Lower lobe of right lung (tissue), 2 donors: ENCODE measurements around the gene MGAT5B. TPM values are rescaled to one million over a fixed set of nuclear protein-coding genes. Genes with fewer than 3 reads are reported as not detected.

ENCODE experiments used
- ATAC-seq, 2 donors: fragments of 200-7000 bp; cut with Tn5 transposase; one replicate each; pipeline ENCODE4 v1.9.1; 2020 to 2022; ENCODE audit warnings: mild to moderate bottlenecking in 2 of 2, moderate library complexity in 2 of 2
- DNase-seq: peaks from one replicate; pipeline ENCODE4 v3.0.0-alpha.2; 2020
- H3K27ac ChIP-seq: fragments of 200-600 bp; one replicate; pipeline ENCODE4 v1.8.0; 2022
- H3K27me3 ChIP-seq: fragments of 200-600 bp; one replicate; pipeline ENCODE4 v1.8.0; 2022; ENCODE audit warnings: low read depth
- H3K36me3 ChIP-seq: fragments of 200-600 bp; one replicate; pipeline ENCODE4 v1.8.0; 2022; ENCODE audit warnings: mild to moderate bottlenecking
- H3K4me1 ChIP-seq: fragments of 200-600 bp; one replicate; pipeline ENCODE4 v1.8.0; 2022
- H3K4me3 ChIP-seq: fragments of 200-600 bp; one replicate; pipeline ENCODE4 v1.8.0; 2022; ENCODE audit warnings: mild to moderate bottlenecking
- H3K9me3 ChIP-seq: fragments of 200-600 bp; one replicate; pipeline ENCODE4 v1.8.0; 2022
- intact Hi-C: fragments of 100-400 bp; cut with DNase I; formaldehyde crosslinking; loops from one replicate; pipeline ENCODE4 v1.11.0; 2022
- total RNA-seq: library from RNA; stranded (reverse); fragmentation: NEBNext Ultra II Directional; extraction: Animal tissue kit (Norgen Biotek cat#: 25700); gene quantifications from one replicate; pipeline ENCODE4 v1.2.1, GENCODE V29; 2021
- TF ChIP-seq, protein P1 (sequence below): fragments of 200-600 bp; IDR thresholded peaks from one replicate; pipeline ENCODE4 v1.8.0; 2022; ENCODE audit warnings: antibody characterized with exemption, mild to moderate bottlenecking
- donor health status: DM: no; HTN: yes; CAD: no; lungs with severe emphysema.

The MGAT5B gene
- total RNA-seq, 1 donor from 2014 or later = 1.3 TPM

DNA sequence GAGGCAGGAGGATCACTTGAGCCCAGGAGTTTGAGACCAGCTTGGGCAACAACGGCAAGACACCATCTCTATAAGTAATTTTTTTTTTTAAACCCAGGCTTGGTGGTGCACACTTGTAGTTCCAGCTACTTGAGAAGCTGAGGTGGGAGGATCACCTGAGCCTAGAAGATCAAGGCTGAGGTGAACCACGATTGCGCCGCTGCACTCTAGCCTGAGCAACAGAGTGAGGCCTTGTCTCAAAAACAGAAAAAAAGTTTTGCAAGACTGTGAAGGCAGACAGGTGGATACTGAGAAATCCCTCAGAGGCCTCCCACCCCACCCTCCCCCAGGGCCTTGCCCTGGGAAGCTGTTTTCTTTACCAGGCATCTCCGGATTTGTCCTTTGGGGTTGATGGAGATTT is 125.4 kb downstream of the MGAT5B start:
- Histone ChIP-seq H3K27ac (no peak overlapping the region), H3K36me3 (no peaks in the 10 kb centered on the region), H3K27me3 (peaks cover 7% of the 10 kb centered on the region), H3K4me1 (no peaks in the 10 kb centered on the region), H3K4me3 (no peak overlapping the region), H3K9me3 (no peaks in the 10 kb centered on the region)
- intact Hi-C loops = no loop called here
- DNase-seq (no peak), ATAC-seq (no peak)
- TF ChIP-seq, protein P1, sequence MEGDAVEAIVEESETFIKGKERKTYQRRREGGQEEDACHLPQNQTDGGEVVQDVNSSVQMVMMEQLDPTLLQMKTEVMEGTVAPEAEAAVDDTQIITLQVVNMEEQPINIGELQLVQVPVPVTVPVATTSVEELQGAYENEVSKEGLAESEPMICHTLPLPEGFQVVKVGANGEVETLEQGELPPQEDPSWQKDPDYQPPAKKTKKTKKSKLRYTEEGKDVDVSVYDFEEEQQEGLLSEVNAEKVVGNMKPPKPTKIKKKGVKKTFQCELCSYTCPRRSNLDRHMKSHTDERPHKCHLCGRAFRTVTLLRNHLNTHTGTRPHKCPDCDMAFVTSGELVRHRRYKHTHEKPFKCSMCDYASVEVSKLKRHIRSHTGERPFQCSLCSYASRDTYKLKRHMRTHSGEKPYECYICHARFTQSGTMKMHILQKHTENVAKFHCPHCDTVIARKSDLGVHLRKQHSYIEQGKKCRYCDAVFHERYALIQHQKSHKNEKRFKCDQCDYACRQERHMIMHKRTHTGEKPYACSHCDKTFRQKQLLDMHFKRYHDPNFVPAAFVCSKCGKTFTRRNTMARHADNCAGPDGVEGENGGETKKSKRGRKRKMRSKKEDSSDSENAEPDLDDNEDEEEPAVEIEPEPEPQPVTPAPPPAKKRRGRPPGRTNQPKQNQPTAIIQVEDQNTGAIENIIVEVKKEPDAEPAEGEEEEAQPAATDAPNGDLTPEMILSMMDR = no peak

DNA sequence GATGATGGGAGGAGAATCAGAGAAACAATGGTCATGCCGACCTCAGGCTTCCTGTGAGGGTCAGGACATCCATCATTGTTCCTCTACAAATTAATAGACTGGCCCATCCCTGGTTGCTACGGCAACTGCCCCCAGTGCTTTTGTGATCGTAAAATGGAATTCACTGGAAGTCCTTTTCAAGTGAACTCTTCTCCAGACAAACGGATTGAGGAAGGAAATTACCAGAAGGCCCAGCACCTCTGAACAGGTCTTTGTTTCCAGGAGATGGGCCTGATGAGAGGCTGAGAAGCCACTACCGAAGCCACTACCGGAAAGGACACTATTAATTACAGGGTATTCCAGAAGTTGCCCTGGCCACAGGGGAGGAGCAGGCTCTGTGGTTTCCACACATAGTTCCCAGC is 126.0 kb downstream of the MGAT5B start:
- TF ChIP-seq, protein P1 = no peak
- Histone ChIP-seq H3K9me3 (no peaks in the 10 kb centered on the region), H3K27me3 (peaks cover 7% of the 10 kb centered on the region), H3K4me1 (no peaks in the 10 kb centered on the region), H3K4me3 (no peak overlapping the region), H3K36me3 (no peaks in the 10 kb centered on the region), H3K27ac (no peak overlapping the region)
- ATAC-seq (no peak), DNase-seq (no peak)
- intact Hi-C loops = no loop called here

DNA sequence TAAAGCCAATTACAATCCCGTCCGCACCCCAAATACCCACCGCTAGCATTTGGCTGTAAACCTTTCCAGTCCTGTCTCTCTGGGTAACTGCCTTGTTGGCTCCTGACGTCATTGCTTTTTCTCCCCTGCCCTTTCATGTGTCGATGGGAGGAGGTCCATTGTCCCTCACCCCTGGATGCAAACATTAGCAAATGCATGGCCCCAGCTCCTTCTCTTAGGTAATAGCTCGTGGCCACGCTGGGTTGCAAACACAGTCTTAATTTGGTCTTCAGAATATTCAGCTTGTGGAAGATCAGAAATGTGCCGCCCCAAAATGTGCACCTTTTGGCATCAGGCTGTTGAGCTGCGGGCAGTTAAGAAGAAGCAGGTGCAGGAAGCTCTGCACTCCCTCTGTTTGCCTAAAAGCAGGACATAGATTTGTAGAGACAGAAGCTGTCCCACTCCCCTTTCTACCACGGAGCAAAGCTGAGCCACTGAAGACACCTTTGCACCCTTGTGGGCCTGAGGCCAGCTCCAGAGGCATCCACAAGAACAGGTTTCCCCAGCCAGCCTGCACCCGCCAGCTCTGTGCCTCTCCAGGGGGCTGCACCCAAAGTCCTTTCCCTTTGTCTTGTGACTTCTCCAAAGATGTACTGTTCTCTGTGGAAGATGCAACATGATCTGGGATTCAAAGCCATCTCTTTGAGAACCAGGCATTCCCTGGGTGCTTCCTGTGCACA is 127.3 kb downstream of the MGAT5B start:
- H3K27ac ChIP-seq = no peak overlapping the region
- H3K4me1 ChIP-seq = no peaks in the 10 kb centered on the region
- no peak for ATAC-seq
- TF ChIP-seq, protein P1 = no peak
- no peak overlapping the region for H3K4me3 ChIP-seq
- no peaks in the 10 kb centered on the region for H3K9me3 ChIP-seq
- intact Hi-C loops = no loop called here
- H3K27me3 ChIP-seq = peaks cover 7% of the 10 kb centered on the region
- H3K36me3 ChIP-seq = no peaks in the 10 kb centered on the region
- no peak for DNase-seq

DNA sequence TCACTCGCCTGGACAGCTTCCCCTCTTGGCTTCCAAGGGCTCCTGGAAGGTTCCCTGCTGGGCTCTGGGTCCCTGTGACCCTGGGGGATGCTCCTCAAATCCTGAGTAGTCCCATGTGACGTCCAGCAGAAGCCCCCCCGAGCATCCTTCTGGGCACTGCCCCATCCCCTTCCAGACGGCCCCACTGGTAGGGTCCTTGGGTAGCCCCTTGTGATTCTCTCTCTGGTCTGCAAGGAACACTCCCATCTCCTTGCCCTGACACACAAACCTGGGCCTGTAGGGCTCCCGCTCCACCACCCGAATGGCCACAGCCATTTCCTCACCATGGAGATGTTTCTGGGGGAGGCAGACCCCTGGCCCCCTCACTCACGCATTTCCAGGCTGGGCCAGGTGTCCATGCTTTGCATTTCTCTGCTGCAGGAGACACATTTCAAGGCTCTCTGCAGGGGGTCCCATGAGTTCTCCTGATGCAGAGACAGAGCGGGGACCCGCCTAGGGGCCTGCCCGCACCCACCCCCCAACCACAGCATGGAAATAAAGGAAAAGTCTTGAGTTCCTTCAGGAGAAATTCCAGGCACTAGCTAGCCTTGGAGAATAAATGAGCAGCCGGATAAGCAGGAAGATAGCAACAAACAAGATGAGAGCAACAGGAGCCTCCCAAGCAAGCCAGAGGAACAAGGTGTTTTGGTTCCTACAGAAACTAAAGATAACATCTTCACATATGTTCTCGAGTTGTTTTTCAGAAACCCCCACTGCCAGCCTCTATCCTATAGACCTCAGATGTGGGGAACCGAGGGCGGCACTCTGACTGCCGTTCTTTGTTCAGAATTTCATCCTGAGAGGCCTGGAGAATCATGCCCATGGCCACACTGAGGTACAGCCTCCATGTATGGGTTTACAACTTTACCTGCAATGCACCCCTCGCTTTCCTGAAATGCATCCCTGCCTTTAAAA is 128.8 kb downstream of the MGAT5B start:
- peak in 1 of 2 donors; percentile 8 for ATAC-seq
- H3K9me3 ChIP-seq = no peaks in the 10 kb centered on the region
- DNase-seq = no peak
- H3K36me3 ChIP-seq = no peaks in the 10 kb centered on the region
- H3K27ac ChIP-seq = no peak overlapping the region
- intact Hi-C loops = no loop called here
- TF ChIP-seq, protein P1 = no peak
- peaks cover 14% of the 10 kb centered on the region for H3K27me3 ChIP-seq
- H3K4me1 ChIP-seq = no peaks in the 10 kb centered on the region
- no peak overlapping the region for H3K4me3 ChIP-seq

DNA sequence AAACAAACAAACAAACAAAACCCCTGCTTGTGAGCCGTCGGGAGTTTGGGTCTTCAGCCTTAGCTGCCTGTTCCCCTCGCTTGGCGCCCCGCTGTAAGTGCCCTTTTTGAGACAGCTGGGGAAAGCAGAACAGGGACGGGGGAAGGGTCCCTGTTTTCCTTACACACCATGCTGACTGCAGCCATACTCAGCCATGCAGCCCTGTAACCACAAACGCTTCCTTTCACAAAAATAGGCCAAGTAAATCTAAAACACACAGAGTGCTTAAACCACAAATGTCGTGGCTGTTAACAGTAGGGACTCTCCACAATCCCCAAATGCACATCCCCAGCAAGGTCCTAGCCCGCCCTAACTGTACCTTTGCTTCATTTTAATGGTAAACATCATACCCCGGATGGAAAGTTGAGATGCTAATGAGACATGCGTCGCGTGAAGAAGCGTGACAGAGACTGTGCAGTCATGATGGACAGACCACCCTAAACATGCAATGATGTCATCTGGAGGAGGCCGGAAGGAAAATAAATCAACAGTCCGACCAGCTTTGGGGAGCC is 129.9 kb downstream of the MGAT5B start:
- Histone ChIP-seq H3K36me3 (no peaks in the 10 kb centered on the region), H3K4me1 (no peaks in the 10 kb centered on the region), H3K27ac (no peak overlapping the region), H3K9me3 (no peaks in the 10 kb centered on the region), H3K4me3 (no peak overlapping the region), H3K27me3 (peaks cover 19% of the 10 kb centered on the region)
- ATAC-seq (peak; percentile 22 to 51), DNase-seq (no peak)
- intact Hi-C loops = no loop called here
- TF ChIP-seq, protein P1 = no peak
